Activated CD4-positive, alpha-beta T cell treated with anti-CD3 and anti-CD28 coated beads for 36 hours (primary cell): ENCODE results near the gene POLR1D. TPM values are rescaled to one million over a fixed set of nuclear protein-coding genes. Genes with fewer than 3 reads are reported as not detected.
"Not testable (repeated sequence)": the region's sequence is repeated elsewhere in the genome, so short reads cannot be mapped to it uniquely, and the experiment has no call there.

ENCODE experiments used
- ATAC-seq: fragments of 200-7000 bp; cut with Tn5 transposase; one replicate; pipeline ENCODE4 v1.10.0; 2021; ENCODE audit warnings: mild to moderate bottlenecking, moderate library complexity
- CTCF ChIA-PET: fragments of 350-600 bp; sonication (Branson Sonifier 250); formaldehyde crosslinking; loops from one replicate; lab custom pipeline; 2021; ENCODE audit warnings: antibody characterized with exemption; lab: Charles Lee
- POLR2A ChIA-PET: fragments of 350-600 bp; sonication (Branson Sonifier 250); formaldehyde crosslinking; loops from one replicate; lab custom pipeline; 2021; ENCODE audit warnings: antibody characterized with exemption, inconsistent platforms; lab: Charles Lee
- DNase-seq: peaks from one replicate; pipeline ENCODE4 v3.0.0-alpha.2; 2020
- H3K27ac Mint-ChIP-seq: one replicate; pipeline ENCODE4 v1.8.0; 2021; ENCODE audit warnings: mixed read lengths
- H3K27me3 Mint-ChIP-seq: one replicate; pipeline ENCODE4 v1.8.0; 2021; ENCODE audit warnings: mixed read lengths
- H3K36me3 Mint-ChIP-seq: one replicate; pipeline ENCODE4 v1.8.0; 2021; ENCODE audit warnings: low read depth, mixed read lengths
- H3K4me1 Mint-ChIP-seq: one replicate; pipeline ENCODE4 v1.8.0; 2021; ENCODE audit warnings: mixed read lengths
- H3K4me3 Mint-ChIP-seq: one replicate; pipeline ENCODE4 v1.8.0; 2021; ENCODE audit warnings: mild to moderate bottlenecking, moderate library complexity, mixed read lengths
- H3K9me3 Mint-ChIP-seq: one replicate; pipeline ENCODE4 v1.8.0; 2021; ENCODE audit warnings: low read depth, mixed read lengths
- intact Hi-C, 2 experiments: fragments of 100-400 bp; cut with DNase I in 1 of 2; cut with micrococcal nuclease in 1 of 2; formaldehyde crosslinking; loops; one replicate each; pipeline versions ENCODE4 v1.14.2 to v1.15.1; 2022 to 2024; cut with DNase I, micrococcal nuclease
- total RNA-seq, 2 experiments: library from RNA; stranded (reverse); gene quantifications; one replicate each; pipeline ENCODE4 v1.2.3, GENCODE V29; 2021

Gene POLR1D
- total RNA-seq, 2 experiments from 2014 or later = 165 to 197 TPM

DNA sequence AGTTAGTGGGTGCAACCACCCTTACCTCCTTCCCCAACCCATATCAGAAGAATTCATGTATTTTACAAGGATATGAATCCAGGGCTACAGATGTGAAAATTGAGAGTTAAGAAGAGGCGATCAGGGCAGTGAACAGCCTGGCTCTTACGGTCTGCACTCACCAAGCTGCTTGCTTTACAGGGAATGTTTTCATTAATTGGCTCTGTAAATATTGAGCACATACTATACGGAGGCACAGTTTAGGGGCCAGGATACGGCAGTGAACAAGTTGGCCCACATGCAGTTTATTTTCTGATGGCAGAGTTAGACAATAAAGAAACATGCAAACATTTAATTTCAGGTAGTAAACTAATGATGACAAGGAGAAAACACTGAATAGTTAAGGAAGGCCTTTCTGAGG, 6.4 kb downstream of the POLR1D start:
- H3K36me3 Mint-ChIP-seq = peaks cover 69% of the 10 kb centered on the region
- CTCF ChIA-PET = interaction anchor here (0.5 to 1.3 kb wide), 2 partner anchors 11 to 20 kb away, joined by 3 to 5 read pairs; no protein-coding TSS in a partner anchor
- H3K4me3 Mint-ChIP-seq = no peak overlapping the region
- H3K9me3 Mint-ChIP-seq = no peaks in the 10 kb centered on the region
- POLR2A ChIA-PET = no interaction called here
- ATAC-seq (no peak), DNase-seq (no peak)
- intact Hi-C loops = loop anchor here in 1 of 2 experiments (10.0 kb wide), 1 partner anchor 1443 kb away; no protein-coding TSS in a partner anchor
- no peak overlapping the region for H3K27ac Mint-ChIP-seq
- H3K27me3 Mint-ChIP-seq = no peaks in the 10 kb centered on the region
- peaks cover 68% of the 10 kb centered on the region for H3K4me1 Mint-ChIP-seq

DNA sequence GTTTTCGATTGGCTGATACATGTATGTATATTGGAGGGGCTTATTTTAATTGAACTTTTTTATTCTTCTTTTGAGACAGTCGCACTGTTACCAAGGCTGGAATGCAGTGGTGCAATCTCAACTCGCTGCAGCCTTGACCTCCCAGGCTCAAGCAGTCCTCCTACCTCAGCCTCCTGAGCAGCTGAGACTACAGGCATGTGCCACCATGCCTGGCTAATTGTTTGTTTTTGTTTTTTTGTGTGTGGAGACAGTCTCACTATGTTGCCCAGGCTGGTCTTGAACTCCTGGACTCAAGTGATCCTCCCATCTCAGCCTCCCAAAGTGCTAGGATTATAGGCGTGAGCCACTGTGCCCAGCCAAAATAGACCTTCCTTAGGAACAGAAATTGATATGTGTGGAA, 7.1 kb downstream of the POLR1D start:
- POLR2A ChIA-PET, H3K4me3 Mint-ChIP-seq, ATAC-seq, DNase-seq, H3K9me3 Mint-ChIP-seq, H3K27me3 Mint-ChIP-seq, H3K27ac Mint-ChIP-seq: not testable (repeated sequence)
- Mint-ChIP-seq H3K4me1 (peaks cover 62% of the 10 kb centered on the region), H3K36me3 (peaks cover 63% of the 10 kb centered on the region)
- CTCF ChIA-PET = interaction anchor here (1.3 to 1.6 kb wide), 2 partner anchors 10 to 21 kb away, joined by 3 read pairs; no protein-coding TSS in a partner anchor
- intact Hi-C loops = loop anchor here in 1 of 2 experiments (10.0 kb wide), 1 partner anchor 1444 kb away; no protein-coding TSS in a partner anchor

DNA sequence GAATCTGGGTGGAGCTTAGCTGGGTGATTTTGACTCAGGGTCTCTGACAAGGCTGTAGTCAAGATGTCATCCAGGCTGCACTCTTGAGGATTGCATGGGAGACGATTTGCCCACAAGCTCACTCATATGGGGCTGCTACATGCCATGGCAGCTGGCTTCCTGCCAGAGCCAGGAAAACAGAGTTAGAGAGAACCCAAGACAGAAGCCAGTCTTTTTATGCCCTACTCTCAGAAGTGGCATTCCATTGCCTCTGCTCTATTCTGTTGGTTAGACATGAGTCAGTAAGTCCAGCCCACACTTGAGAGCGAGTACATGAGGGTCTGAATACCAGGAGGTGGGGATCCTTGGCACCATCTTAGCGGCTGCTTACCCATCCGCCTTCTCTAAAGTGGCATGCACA, 9.5 kb downstream of the POLR1D start:
- Mint-ChIP-seq H3K36me3 (peaks cover 49% of the 10 kb centered on the region), H3K27ac (no peak overlapping the region), H3K9me3 (no peaks in the 10 kb centered on the region), H3K4me1 (peaks cover 53% of the 10 kb centered on the region), H3K27me3 (no peaks in the 10 kb centered on the region), H3K4me3 (no peak overlapping the region)
- intact Hi-C loops = no loop called here
- POLR2A ChIA-PET = no interaction called here
- ATAC-seq = no peak
- no peak for DNase-seq
- CTCF ChIA-PET = interaction anchor here (0.5 to 1.6 kb wide), 2 partner anchors 9 to 357 kb away, joined by 3 to 6 read pairs; partner anchors contain the start of gene POLR1D

DNA sequence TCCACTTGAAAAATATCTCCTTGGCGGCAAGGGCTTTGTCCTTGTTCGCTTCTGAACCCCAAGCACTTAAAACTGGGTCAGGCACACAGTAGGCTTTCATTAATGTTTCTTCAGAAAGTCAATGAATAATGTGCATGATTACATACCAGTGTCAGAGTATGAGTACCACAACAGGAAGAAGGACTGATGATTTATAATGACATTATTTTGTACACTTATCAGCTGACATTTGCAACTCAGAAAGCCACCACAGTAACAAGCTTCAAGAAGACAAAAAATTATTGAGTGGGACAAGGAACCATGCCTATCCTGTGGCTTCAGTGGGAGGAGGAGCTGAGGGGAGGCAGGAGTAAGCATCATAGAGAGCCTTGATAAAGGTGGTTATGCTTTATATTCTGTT, 10.0 kb downstream of the POLR1D start:
- no peak overlapping the region for H3K4me3 Mint-ChIP-seq
- H3K27me3 Mint-ChIP-seq = no peaks in the 10 kb centered on the region
- no peak overlapping the region for H3K27ac Mint-ChIP-seq
- DNase-seq (no peak), ATAC-seq (peak; percentile 33)
- peaks cover 53% of the 10 kb centered on the region for H3K4me1 Mint-ChIP-seq
- H3K36me3 Mint-ChIP-seq = peaks cover 46% of the 10 kb centered on the region
- ChIA-PET CTCF (interaction anchor here (0.5 to 1.6 kb wide), 3 partner anchors 9 to 358 kb away, joined by 3 to 6 read pairs (median 4); partner anchors contain the start of gene POLR1D), POLR2A (no interaction called here)
- no peaks in the 10 kb centered on the region for H3K9me3 Mint-ChIP-seq
- intact Hi-C loops = no loop called here

DNA sequence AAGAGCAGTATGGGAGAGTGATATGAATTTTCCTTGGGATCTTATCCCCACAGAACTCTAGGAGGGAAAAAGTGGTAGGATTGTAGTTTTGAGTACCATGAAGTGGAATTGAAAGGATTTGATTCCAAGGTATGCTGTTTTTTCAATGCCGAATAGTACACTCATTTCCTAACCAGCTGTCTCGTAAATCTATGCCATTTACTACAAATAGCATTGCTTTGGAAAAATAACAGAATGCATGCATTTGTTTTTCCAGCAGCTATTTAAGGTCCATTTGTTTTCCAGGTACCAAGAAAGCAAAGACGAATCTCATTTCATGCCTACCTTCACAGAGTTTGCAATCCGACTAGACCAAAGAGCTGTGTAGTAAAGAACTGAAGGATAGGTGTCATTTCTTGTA, 10.5 kb downstream of the POLR1D start:
- intact Hi-C loops = no loop called here
- no peaks in the 10 kb centered on the region for H3K27me3 Mint-ChIP-seq
- H3K4me3 Mint-ChIP-seq = no peak overlapping the region
- no peaks in the 10 kb centered on the region for H3K9me3 Mint-ChIP-seq
- H3K27ac Mint-ChIP-seq = no peak overlapping the region
- ChIA-PET CTCF (interaction anchor here (1.0 to 1.6 kb wide), 2 partner anchors 10 to 25 kb away, joined by 4 to 6 read pairs; partner anchors contain the start of gene POLR1D), POLR2A (interaction anchor here (0.6 kb wide), 1 partner anchor 105 kb away, joined by 5 read pairs; no protein-coding TSS in a partner anchor)
- peaks cover 43% of the 10 kb centered on the region for H3K36me3 Mint-ChIP-seq
- DNase-seq (no peak), ATAC-seq (no peak)
- peaks cover 53% of the 10 kb centered on the region for H3K4me1 Mint-ChIP-seq

DNA sequence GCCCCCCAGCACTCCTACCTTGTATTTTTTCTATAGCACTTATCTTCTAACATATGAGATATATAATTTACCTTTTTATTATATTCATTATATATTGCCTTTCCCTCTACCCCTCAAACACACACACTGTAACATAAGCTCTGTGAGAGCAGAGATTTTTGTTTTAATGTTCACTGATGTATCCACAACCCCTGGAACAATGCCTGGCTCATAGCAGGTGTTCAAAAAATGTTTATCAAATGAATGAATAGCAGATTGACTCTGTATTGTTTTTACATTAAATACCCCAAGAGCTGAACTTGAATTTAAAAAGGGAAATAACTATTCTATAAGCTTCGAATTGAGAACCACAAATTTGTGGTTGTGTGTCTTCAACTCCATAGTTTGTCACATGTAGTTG, 11.0 kb downstream of the POLR1D start:
- peaks cover 40% of the 10 kb centered on the region for H3K36me3 Mint-ChIP-seq
- no peak overlapping the region for H3K4me3 Mint-ChIP-seq
- intact Hi-C loops = no loop called here
- ChIA-PET POLR2A (interaction anchor here (0.6 kb wide), 1 partner anchor 104 kb away, joined by 5 read pairs; no protein-coding TSS in a partner anchor), CTCF (interaction anchor here (1.0 to 1.6 kb wide), 2 partner anchors 10 to 25 kb away, joined by 4 to 6 read pairs; partner anchors contain the start of gene POLR1D)
- H3K9me3 Mint-ChIP-seq = no peaks in the 10 kb centered on the region
- no peak overlapping the region for H3K27ac Mint-ChIP-seq
- ATAC-seq (no peak), DNase-seq (no peak)
- H3K4me1 Mint-ChIP-seq = peaks cover 49% of the 10 kb centered on the region
- no peaks in the 10 kb centered on the region for H3K27me3 Mint-ChIP-seq

DNA sequence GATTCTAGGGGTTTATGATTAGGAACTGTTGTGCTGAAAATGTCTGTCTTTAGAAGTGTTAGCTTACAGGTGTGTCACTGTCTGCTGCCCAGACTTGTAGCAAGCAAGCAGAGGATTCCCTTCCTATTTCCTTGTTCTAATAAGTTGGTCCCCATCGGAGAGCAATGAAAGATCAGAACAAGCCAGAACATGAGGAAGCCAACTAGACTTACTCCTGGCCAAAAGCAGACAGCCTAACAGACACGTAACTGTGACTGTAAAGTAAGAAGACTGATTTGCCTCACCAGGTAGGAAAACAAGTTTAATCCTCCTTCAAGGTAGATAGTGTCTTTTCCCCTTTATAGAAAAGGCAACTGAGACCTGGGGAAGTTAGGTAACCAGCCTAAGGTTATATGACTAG, 12.5 kb downstream of the POLR1D start:
- peaks cover 30% of the 10 kb centered on the region for H3K36me3 Mint-ChIP-seq
- ChIA-PET CTCF (interaction anchor here (0.6 kb wide), 1 partner anchor 9 kb away, joined by 3 read pairs; no protein-coding TSS in a partner anchor), POLR2A (no interaction called here)
- DNase-seq (no peak), ATAC-seq (no peak)
- intact Hi-C loops = no loop called here
- no peaks in the 10 kb centered on the region for H3K9me3 Mint-ChIP-seq
- H3K4me1 Mint-ChIP-seq = peaks cover 50% of the 10 kb centered on the region
- no peaks in the 10 kb centered on the region for H3K27me3 Mint-ChIP-seq
- H3K4me3 Mint-ChIP-seq = no peak overlapping the region
- no peak overlapping the region for H3K27ac Mint-ChIP-seq

DNA sequence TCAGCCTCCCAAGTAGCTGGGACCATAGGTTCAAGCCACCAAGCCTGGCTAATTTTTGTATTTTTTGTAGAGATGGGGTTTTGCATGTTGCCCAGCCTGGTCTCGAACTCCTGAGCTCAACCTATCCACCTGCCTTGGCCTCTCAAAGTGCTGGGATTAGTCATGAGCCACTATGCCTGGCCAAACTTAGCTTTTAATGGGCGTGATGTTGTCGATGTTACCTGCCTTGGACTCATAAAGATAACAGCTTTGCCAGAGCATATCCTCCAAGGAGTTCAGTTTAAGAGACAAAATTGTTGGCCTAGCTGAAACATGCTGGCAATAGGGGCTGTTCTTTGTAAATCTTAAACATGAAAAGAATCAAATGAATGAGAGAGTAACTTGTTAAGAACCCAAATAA, 13.1 kb downstream of the POLR1D start:
- peaks cover 33% of the 10 kb centered on the region for H3K36me3 Mint-ChIP-seq
- ChIA-PET CTCF (interaction anchor here (0.6 kb wide), 1 partner anchor 63 kb away, joined by 3 read pairs; no protein-coding TSS in a partner anchor), POLR2A (no interaction called here)
- no peak overlapping the region for H3K27ac Mint-ChIP-seq
- DNase-seq (no peak), ATAC-seq (no peak)
- no peak overlapping the region for H3K4me3 Mint-ChIP-seq
- H3K9me3 Mint-ChIP-seq = no peaks in the 10 kb centered on the region
- intact Hi-C loops = no loop called here
- H3K27me3 Mint-ChIP-seq = no peaks in the 10 kb centered on the region
- peaks cover 52% of the 10 kb centered on the region for H3K4me1 Mint-ChIP-seq

DNA sequence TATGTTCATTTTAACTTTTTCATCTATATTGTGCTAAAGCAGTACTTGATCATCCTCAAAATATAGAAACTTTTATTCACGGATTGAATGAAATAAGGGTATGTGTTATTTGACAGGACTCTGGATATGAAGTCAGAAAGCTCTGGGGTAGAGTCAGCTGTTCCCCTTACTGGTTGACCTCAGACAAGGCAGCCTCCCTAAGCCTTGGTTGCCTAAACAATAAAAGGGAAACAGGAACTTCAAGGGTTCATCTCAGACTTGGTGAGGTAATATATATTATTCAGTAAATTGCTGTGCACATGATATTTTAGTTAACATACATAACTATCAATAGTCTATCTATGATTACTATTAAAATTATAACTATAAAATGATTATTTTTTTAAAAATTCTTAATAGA, 13.6 kb downstream of the POLR1D start:
- H3K27ac Mint-ChIP-seq = no peak overlapping the region
- no peaks in the 10 kb centered on the region for H3K9me3 Mint-ChIP-seq
- ChIA-PET POLR2A (no interaction called here), CTCF (interaction anchor here (0.6 kb wide), 1 partner anchor 62 kb away, joined by 3 read pairs; no protein-coding TSS in a partner anchor)
- DNase-seq = no peak
- peaks cover 49% of the 10 kb centered on the region for H3K4me1 Mint-ChIP-seq
- no peak for ATAC-seq
- intact Hi-C loops = no loop called here
- peaks cover 31% of the 10 kb centered on the region for H3K36me3 Mint-ChIP-seq
- no peaks in the 10 kb centered on the region for H3K27me3 Mint-ChIP-seq
- H3K4me3 Mint-ChIP-seq = no peak overlapping the region

DNA sequence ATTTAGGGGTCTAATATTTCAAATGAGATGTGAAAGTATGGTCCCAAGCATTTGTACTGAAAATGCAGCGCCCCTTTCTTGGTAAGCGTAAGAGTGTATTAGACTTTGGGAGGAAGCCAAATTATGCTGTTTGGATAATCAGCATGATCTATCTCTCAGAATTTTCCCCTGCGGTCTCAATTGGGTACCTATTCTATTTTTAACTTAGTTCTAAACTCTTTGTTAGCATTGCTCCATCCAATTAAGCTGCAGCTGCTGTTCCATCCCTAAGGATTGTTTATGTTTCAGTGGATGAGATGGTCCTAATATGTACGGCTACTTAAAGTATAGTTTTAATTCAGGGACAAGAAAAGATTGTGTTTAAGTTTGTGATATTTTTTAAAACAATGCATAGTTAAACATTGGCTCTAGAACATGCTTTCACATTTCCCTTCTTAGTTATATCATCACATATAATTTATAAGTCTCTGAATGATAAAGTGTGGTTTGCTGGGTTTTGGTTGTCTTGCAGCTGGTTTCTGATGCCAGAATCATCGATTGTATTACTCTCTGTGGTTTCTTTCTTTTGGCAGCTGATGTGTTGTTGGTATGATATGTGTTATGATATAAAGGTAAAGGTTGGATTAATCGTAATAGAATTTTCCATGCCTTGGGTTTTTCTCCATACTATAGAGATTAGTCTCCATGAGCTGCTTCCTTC, 15.0 kb downstream of the POLR1D start:
- ChIA-PET POLR2A (interaction anchor here (0.8 kb wide), 1 partner anchor 16 kb away, joined by 3 read pairs; no protein-coding TSS in a partner anchor), CTCF (interaction anchor here (0.7 kb wide), 1 partner anchor 21 kb away, joined by 4 read pairs; no protein-coding TSS in a partner anchor)
- DNase-seq = no peak
- intact Hi-C loops = no loop called here
- peaks cover 21% of the 10 kb centered on the region for H3K36me3 Mint-ChIP-seq
- H3K4me3 Mint-ChIP-seq = no peak overlapping the region
- H3K27me3 Mint-ChIP-seq = no peaks in the 10 kb centered on the region
- H3K27ac Mint-ChIP-seq = no peak overlapping the region
- peak; percentile 26 for ATAC-seq
- H3K9me3 Mint-ChIP-seq = no peaks in the 10 kb centered on the region
- H3K4me1 Mint-ChIP-seq = peaks cover 38% of the 10 kb centered on the region

DNA sequence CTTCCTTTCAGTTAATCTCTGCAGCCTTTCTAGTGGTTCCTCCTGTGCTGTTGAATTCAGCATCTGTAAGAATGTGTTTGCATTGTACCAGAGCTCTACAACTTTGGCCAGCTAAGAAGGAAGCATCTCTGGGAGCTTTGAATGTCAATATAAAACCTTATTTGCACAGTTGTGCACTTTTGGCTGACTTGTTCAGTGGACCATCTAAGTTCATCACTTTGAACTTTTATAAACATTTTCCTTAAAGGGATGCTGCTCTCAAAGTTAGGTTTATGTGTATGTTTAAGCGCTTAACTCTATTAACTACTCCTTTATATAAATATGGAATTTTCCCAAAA, 15.6 kb downstream of the POLR1D start:
- no peak for DNase-seq
- Mint-ChIP-seq H3K27me3 (no peaks in the 10 kb centered on the region), H3K4me1 (peaks cover 39% of the 10 kb centered on the region), H3K36me3 (peaks cover 16% of the 10 kb centered on the region), H3K27ac (no peak overlapping the region), H3K4me3 (no peak overlapping the region), H3K9me3 (no peaks in the 10 kb centered on the region)
- ChIA-PET CTCF (interaction anchor here (0.7 kb wide), 1 partner anchor 20 kb away, joined by 4 read pairs; no protein-coding TSS in a partner anchor), POLR2A (interaction anchor here (0.8 kb wide), 1 partner anchor 16 kb away, joined by 3 read pairs; no protein-coding TSS in a partner anchor)
- intact Hi-C loops = no loop called here
- ATAC-seq = no peak
